Right lobe of liver (tissue), 4 donors: ENCODE results near the gene NAA40.

Experiments used
- POLR2A ChIP-seq: fragments of 450-650 bp; IDR thresholded peaks from one replicate; pipeline ENCODE4 v1.6.1; 2017; ENCODE audit warnings: antibody characterized with exemption, mild to moderate bottlenecking
- TF ChIP-seq, protein P1 (sequence below), 4 donors: fragments of 200-600 bp in 3 of 4; fragments of 450-650 bp in 1 of 4; IDR thresholded peaks; one replicate each; pipeline versions ENCODE4 v1.5.1 to v1.8.0; 2016 to 2022; ENCODE audit warnings: antibody characterized with exemption in 4 of 4, mild to moderate bottlenecking in 2 of 4
- donor health status: DM: no; HTN: no; CAD: no.
- donor health status: DM: no; HTN: no; CAD: no.
- donor health status: DM: no; HTN: yes; CAD: no.

DNA sequence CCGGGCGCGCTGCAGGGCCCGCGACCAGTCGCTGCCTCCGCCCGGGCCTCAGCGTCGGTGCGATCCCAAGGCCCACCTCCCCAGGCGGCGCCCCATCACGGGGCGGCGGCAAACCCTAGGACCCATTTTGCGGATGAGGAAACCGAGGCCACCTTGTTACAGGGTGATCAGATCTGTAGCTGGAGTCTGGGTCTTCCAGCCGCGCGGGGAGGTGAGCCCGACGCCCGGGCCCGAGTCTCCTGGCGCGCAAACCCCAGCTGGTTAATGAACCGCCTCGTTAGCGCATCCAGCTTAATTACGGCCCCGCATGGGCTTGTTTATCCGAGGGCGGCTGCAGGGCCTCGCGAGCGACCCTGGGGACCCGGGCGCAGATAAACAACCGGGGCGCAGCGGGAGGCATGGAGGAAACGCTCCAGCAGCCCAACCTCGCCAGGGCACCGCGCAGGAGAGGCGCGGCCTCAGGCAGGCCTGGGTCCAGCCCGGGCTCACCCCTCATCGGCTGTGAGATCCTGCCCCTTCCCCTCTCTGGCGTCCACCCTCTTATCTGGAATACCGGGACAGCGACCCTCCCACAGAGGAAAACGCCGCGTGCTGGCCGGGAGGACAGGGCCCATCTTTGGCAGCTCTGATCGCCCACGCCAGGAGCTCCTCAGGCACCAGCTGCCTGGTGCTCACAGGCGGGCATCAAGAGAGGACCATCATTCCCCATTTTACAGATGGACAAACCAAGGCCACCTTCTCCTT lies 62.1 kb downstream of the NAA40 start:
- TF ChIP-seq, protein P1, sequence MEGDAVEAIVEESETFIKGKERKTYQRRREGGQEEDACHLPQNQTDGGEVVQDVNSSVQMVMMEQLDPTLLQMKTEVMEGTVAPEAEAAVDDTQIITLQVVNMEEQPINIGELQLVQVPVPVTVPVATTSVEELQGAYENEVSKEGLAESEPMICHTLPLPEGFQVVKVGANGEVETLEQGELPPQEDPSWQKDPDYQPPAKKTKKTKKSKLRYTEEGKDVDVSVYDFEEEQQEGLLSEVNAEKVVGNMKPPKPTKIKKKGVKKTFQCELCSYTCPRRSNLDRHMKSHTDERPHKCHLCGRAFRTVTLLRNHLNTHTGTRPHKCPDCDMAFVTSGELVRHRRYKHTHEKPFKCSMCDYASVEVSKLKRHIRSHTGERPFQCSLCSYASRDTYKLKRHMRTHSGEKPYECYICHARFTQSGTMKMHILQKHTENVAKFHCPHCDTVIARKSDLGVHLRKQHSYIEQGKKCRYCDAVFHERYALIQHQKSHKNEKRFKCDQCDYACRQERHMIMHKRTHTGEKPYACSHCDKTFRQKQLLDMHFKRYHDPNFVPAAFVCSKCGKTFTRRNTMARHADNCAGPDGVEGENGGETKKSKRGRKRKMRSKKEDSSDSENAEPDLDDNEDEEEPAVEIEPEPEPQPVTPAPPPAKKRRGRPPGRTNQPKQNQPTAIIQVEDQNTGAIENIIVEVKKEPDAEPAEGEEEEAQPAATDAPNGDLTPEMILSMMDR (IDR thresholded peaks at IDR 0.05) = no peak
- TF ChIP-seq POLR2A = no peak
